ENCODE measurements around the gene BMP7.

BMP7 gene

DNA sequence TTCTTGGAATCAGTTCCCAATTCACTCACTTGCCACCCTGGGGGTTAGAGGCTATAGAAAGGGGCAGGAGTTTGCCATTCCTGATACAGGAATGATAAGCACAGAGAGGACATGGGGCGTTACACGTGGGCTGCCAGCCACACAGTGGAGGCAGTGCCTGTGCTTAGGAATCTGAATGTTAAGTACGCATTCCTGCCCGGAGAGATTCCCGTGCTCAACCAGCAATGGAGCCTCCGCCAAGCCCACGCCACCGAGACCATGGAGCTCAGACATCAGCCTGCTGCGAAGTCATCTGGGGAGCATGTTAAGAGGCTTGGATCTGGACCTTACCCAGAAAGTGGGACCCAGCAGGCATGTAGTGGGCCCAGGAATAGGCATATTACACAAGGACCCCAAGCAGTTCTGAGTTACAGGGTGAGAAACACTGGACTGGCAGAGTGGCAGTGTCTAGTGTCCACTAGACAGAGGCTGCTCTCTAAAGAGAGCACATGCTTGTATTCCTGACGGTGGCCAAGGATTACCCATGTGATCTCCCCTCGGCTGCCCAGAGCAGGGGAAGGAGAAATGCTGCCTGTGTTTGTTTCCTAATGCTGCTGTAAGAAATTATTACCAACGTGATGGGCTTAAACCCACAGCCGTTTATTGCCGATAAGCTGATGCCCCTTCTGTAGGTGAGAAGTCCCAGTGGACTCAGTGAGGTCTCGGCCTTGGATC lies 138.2 kb downstream of the BMP7 start:
- TF ChIP-seq, protein P1, sequence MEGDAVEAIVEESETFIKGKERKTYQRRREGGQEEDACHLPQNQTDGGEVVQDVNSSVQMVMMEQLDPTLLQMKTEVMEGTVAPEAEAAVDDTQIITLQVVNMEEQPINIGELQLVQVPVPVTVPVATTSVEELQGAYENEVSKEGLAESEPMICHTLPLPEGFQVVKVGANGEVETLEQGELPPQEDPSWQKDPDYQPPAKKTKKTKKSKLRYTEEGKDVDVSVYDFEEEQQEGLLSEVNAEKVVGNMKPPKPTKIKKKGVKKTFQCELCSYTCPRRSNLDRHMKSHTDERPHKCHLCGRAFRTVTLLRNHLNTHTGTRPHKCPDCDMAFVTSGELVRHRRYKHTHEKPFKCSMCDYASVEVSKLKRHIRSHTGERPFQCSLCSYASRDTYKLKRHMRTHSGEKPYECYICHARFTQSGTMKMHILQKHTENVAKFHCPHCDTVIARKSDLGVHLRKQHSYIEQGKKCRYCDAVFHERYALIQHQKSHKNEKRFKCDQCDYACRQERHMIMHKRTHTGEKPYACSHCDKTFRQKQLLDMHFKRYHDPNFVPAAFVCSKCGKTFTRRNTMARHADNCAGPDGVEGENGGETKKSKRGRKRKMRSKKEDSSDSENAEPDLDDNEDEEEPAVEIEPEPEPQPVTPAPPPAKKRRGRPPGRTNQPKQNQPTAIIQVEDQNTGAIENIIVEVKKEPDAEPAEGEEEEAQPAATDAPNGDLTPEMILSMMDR (IDR thresholded peaks at IDR 0.05; ENCODE audit: low read depth, low read length), result no peak
- H3K4me3 ChIP-seq (ENCODE audit: low read depth, low read length), result no peak overlapping the region

DNA sequence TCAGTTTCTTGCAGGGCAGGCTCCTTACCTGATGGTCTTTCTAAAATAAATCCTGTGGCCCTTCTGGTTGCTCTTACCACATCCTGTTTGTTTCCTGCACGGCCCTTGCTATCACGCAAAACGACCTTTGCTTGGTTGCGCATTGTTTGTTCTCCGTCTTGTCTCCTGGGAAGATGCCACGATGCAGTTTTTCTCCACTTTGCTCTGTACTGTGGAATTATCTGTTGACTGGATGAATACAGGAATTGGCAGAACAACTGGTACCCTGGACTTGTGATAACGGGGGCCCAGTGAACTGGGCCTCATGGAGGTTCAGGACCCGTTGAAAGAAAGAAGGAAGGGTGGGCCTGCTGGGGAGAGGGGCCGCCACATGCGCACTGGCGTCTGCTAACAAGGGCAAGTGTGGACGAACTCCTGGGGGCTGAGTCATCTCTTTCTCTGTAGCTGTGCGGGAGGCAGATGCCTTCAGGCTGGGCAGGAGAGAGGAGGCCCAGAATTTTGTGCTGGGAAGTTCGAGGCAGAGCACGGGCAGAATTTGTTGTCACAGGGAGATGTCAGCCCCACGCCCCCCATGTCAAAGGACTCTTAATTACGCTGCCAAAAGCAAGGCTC lies 139.9 kb downstream of the BMP7 start:
- TF ChIP-seq, protein P1 (IDR thresholded peaks at IDR 0.05; ENCODE audit: low read depth, low read length), result no peak

DNA sequence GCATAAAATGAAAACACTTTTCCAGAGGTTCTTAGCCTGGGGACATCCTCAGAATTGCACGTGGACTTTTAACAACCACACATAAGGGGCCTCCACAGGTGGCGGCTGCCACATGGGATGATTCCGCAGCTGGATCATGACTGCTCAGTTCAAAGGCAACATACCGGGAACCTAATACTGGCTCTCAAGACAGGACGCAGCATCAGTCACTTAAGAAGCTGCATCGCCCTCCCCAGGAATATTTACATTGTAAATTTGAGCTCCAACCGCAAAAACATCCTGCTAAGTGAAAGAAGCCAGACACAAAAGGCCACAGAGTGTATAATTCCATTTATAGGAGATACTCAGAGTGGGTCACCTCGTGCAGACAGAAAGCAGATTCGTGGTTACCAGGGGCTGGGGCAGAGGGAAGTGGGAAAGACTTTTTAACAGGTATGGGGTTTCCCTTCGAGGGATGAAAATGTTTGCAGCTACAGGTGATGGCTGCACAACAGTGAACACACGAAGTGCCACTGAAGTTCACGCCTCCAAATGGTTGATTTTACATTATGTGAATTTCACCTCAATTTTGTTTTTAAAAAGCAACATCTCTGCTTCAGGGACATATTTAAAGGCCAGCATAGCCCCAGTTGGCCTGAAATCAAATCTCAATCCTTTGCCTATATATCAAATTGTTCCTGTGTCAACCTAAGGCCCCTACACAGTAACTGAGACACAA lies 141.5 kb downstream of the BMP7 start:
- TF ChIP-seq, protein P1 (IDR thresholded peaks at IDR 0.05; ENCODE audit: low read depth, low read length), result no peak
- H3K4me3 ChIP-seq (ENCODE audit: low read depth, low read length), result no peak overlapping the region

More for the DNA sequence above, 139.9 kb downstream of the BMP7 start:
- H3K4me3 ChIP-seq (ENCODE audit: low read depth, low read length), result no peak overlapping the region

DNA sequence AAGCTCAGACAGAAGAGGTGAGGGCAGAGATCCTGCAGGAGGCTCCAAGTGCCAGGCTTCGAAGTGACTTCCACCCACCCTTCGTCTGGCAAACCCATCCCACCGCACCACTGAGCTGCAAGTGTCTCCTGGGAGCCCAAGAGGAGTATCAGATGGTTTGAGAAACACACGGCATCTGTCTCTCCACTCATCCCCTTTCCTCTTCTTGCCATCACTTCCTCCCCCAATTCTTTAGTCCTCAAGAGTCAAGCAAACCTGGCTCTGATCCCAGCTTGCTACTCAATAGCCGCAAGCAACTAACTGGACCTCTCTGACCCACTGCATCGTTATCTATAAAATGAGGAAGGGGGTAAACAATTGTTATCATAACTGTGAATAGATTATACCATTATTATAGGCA lies 142.1 kb downstream of the BMP7 start:
- no peak overlapping the region for H3K4me3 ChIP-seq (ENCODE audit: low read depth, low read length)
- TF ChIP-seq, protein P1 (IDR thresholded peaks at IDR 0.05; ENCODE audit: low read depth, low read length), result no peak

DNA sequence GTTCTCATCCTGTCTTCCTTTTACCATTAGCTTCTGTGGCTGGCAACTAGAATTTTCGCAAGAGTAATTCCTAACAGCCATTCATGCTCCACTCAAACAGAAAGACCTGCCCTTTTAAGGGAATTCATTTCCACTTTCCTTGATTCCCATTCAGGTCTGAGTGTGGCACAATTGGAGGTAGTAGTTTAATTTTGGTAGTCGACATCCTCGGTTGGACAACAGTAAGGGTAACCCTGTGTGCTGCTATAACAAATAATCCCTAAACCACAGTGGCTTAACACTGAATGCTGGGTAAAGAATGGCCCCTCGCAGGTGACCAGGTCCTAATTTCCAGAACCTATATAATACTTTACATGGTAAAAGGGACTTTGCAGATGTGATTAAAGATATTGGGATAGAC lies 142.9 kb downstream of the BMP7 start:
- no peak overlapping the region for H3K4me3 ChIP-seq (ENCODE audit: low read depth, low read length)
- TF ChIP-seq, protein P1 (IDR thresholded peaks at IDR 0.05; ENCODE audit: low read depth, low read length), result no peak

DNA sequence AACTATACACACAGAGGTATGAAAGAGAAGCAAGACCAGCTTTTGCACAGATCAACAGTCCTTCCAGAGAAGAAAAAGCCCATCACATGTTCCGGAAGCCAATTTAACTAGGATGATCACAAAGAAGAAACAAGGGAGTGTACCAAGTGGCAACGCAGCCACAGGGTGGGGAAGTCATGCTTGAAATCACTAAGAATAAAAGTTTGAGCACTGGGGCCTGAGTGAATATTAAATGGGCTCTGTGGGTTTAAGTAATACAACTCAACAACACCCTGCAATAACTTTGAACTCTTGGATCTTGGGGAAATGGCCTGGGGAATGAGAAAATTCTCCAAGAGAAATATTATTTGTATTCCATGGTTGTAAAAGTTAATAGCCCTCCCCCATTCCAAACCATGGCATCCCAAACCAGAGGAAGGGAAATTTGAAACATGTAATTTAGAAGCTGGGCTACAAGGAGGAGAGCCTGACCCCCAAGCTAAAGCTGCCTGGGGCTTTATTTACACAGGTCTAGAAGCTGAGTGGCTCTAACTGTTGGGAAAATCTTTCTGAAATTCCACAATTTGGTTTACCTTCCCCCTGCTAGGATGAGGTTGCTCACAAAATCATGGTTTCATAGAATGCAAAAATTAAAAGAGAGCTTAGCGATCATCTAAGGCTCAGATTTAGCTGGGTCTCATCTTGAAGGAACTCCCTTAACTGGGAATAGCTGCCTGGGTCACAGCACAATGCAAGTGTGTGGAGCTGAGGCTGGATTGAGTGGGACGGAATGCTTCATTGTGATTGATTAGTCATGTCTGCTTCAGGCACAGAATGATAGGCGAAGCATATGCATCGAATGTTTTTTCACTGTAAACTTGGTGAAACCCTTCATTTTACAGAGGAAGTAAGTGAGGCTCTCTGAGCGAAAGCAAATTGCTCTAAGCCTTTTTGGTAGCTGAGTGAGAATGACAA lies 143.6 kb downstream of the BMP7 start:
- no peak overlapping the region for H3K4me3 ChIP-seq (ENCODE audit: low read depth, low read length)
- TF ChIP-seq, protein P1 (IDR thresholded peaks at IDR 0.05; ENCODE audit: low read depth, low read length), result no peak

All from WI38 (cell line).